Effector memory CD8-positive, alpha-beta T cell (primary cell): ENCODE measurements around the gene CRY2.

Source experiments
- ATAC-seq: fragments of 150-1000 bp; cut with Tn5 transposase; replicated peaks from 2 replicates; pipeline ENCODE4 v1.10.0; 2021; ENCODE audit warnings: mild to moderate bottlenecking, moderate library complexity
- DNase-seq, 3 experiments: peaks; one replicate each; pipeline ENCODE4 v3.0.0; 2021
- H3K27ac Mint-ChIP-seq, 2 donors: one replicate each; pipeline ENCODE4 v1.8.0; 2022; ENCODE audit warnings: mild to moderate bottlenecking in 2 of 2, mixed read lengths in 2 of 2, moderate library complexity in 2 of 2
- H3K27me3 Mint-ChIP-seq, 2 donors: one replicate each; pipeline ENCODE4 v1.8.0; 2022; ENCODE audit warnings: mixed read lengths in 2 of 2
- H3K36me3 Mint-ChIP-seq: one replicate; pipeline ENCODE4 v1.8.0; 2022; ENCODE audit warnings: mild to moderate bottlenecking, moderate library complexity, mixed read lengths; ENCODE audit not compliant: insufficient read depth
- H3K4me1 Mint-ChIP-seq, 2 donors: one replicate each; pipeline ENCODE4 v1.8.0; 2022; ENCODE audit warnings: low read depth in 2 of 2, mixed read lengths in 2 of 2
- H3K4me3 Mint-ChIP-seq, 2 donors: one replicate each; pipeline ENCODE4 v1.8.0; 2022; ENCODE audit warnings: mild to moderate bottlenecking in 2 of 2, mixed read lengths in 2 of 2, moderate library complexity in 2 of 2
- H3K9me3 Mint-ChIP-seq, 2 donors: one replicate each; pipeline ENCODE4 v1.8.0; 2022; ENCODE audit warnings: mixed read lengths in 2 of 2

The CRY2 gene

DNA sequence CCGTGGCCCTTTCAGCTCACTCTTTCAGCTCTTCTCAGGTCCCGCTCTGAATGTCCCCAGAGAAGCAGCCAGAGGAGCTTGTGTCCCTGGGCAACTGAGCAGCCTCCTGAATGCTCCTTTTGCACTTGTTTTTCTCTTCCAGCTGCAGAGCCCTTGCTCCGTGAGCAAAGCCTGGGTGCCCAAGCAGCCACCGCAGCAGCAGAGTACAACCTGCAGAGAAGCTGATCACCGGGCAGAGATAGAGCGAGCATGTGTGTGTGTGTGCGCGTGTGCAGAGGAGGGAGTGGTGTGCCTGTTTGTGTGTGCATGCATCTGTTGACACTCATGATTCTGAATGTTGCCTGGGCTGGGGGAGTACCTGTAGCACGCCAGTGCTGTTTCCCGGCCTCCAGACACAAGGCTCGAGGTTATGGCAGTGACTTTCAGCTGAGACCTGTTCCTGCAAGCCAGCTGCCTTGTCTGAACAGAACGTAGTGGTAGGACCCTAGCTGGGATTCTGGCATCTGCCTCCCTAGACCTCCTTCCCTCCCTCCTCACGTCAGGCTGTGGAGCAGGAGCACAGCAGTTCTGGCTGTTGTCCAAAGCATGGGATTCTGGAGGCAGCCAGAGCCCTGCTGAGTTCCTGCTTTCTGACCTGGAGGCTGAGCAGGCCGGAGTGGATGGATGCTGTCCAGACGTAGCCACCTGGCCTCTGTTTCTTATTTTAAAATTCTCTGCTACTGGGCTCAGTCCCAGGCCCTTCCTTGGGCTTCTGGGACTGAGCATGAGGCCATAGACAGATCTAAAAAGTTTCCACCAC lies 33.7 kb downstream of the CRY2 start:
- no peaks in the 10 kb centered on the region for H3K27me3 Mint-ChIP-seq
- H3K4me3 Mint-ChIP-seq, result no peak overlapping the region
- H3K4me1 Mint-ChIP-seq, result peaks cover 11 to 14% of the 10 kb centered on the region in 2 donors
- no peak for ATAC-seq
- no peaks in the 10 kb centered on the region for H3K9me3 Mint-ChIP-seq
- no peak for DNase-seq
- no peak overlapping the region for H3K27ac Mint-ChIP-seq
- peaks cover 30% of the 10 kb centered on the region for H3K36me3 Mint-ChIP-seq

DNA sequence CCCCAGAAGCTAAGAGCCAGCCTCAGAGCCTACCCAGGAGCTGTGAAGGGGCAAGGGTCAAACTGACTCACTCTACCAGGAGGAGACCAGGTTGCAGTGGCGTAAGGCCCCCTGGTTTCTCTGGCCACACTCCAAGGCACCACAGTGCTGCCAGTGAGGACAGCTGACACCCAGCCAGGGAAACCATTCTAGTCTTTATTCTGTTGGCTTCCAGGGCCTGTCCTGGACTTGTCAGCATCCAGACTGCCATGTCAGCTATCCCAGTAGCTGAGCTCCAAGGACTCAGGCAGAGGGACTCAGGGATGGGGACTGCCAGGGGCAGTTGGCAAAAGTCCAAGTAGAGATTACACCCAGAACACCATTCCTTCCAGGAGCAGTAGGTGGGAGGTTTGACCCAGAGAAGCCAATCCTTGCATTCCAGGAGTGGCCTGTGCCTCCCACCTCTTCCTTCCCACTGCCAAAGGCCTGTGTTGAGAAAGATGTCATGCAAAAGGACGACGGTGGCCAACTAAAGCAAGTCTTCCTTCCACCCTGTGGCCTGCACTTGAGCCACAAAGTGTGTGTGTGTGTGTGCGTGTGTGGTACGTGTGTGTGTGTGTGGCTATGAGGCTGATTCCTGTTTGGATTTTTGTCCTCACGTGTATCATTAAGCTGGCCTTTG lies 34.6 kb downstream of the CRY2 start:
- no peak overlapping the region for H3K4me3 Mint-ChIP-seq

DNA sequence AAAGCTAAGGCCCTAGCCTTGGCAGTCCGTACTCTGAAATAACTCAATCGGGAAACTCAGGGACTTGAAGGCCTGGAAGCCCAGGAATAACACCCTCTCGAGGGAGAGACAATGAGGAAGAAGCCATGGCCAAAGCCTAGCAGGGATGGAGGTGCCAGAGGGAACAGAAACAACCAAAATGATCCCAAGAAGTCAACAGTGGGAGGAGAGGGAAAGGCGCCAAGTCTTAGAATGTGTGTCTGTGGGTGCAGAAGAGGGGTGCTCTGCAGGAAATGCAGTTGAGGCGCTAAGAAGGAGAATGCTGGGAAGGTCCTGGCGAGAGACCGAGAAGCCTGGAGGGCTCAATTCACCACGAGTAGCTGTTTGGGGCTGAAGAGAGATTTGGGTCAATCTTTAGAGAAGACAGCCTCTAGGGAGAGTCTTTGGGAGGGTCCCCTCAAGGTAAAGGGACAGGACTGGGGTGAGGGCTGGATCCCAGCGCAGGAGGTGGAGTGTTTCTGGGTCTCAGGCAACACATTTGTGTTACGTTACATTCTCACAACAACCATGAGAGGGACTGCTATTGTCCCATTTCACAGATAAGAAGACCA lies 37.4 kb downstream of the CRY2 start:
- H3K9me3 Mint-ChIP-seq, result no peaks in the 10 kb centered on the region
- no peak for ATAC-seq
- peak overlapping the region; percentile 51 to 80 for H3K27ac Mint-ChIP-seq
- H3K4me1 Mint-ChIP-seq, result peaks cover 11 to 14% of the 10 kb centered on the region in 2 donors
- no peaks in the 10 kb centered on the region for H3K27me3 Mint-ChIP-seq
- no peak for DNase-seq
- H3K36me3 Mint-ChIP-seq, result peaks cover 19% of the 10 kb centered on the region
- H3K4me3 Mint-ChIP-seq, result peak overlapping the region; percentile 74 to 77

More for the DNA sequence above, 34.6 kb downstream of the CRY2 start:
- no peak for DNase-seq
- H3K27me3 Mint-ChIP-seq, result no peaks in the 10 kb centered on the region
- H3K27ac Mint-ChIP-seq, result no peak overlapping the region
- H3K36me3 Mint-ChIP-seq, result peaks cover 29% of the 10 kb centered on the region
- peaks cover 11 to 14% of the 10 kb centered on the region in 2 donors for H3K4me1 Mint-ChIP-seq
- H3K9me3 Mint-ChIP-seq, result no peaks in the 10 kb centered on the region
- ATAC-seq, result no peak

DNA sequence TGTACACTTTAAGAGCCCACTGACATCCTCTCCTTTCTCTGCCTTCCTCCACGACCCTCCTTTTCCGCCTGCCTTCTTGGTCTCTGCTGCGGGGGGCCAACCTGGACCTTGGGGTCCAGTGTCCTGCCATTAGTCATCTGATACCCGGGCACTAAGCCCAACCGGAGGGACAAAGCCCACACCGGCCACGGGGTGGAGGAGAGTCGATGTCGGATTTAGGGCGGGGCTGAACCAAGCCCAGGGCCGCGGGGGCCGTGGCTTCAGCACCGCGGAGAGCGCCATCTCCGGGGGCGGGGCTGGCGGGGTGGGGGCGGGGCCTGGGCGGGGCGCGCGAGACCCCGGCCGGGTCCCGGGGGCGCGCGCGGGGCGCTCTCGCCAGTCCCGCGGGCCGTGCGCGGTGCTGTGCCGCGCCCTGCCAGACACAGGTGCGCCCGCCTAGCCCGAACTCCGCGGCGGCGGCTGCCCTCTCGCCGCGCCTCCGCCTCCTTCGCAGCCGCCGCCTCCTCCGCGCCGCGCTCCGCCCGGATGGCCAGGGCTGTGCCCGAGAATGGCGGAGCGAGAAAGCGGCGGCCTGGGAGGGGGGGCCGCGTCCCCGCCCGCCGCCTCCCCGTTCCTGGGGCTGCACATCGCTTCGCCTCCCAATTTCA lies 38.1 kb downstream of the CRY2 start, which contains the start of gene MAPK8IP1:
Gene MAPK8IP1, plus strand, starts transcription at position 378 of the 647 bp plus-strand sequence. Its CDS starts 170 bp downstream, at position 548.
- peak within 1 kb of the TSS; percentile 51 to 80 for H3K27ac Mint-ChIP-seq
- H3K4me1 Mint-ChIP-seq, result peaks cover 11 to 14% of the 10 kb centered on the region in 2 donors
- H3K9me3 Mint-ChIP-seq, result no peaks in the 10 kb centered on the region
- peaks cover 0 to 2% of the 10 kb centered on the region in 2 donors for H3K27me3 Mint-ChIP-seq
- peak within 1 kb of the TSS; percentile 74 to 77 for H3K4me3 Mint-ChIP-seq
- DNase-seq, result peak; percentile 41 to 50 (median 43)
- ATAC-seq, result peak; percentile 80
- H3K36me3 Mint-ChIP-seq, result peaks cover 19% of the 10 kb centered on the region

DNA sequence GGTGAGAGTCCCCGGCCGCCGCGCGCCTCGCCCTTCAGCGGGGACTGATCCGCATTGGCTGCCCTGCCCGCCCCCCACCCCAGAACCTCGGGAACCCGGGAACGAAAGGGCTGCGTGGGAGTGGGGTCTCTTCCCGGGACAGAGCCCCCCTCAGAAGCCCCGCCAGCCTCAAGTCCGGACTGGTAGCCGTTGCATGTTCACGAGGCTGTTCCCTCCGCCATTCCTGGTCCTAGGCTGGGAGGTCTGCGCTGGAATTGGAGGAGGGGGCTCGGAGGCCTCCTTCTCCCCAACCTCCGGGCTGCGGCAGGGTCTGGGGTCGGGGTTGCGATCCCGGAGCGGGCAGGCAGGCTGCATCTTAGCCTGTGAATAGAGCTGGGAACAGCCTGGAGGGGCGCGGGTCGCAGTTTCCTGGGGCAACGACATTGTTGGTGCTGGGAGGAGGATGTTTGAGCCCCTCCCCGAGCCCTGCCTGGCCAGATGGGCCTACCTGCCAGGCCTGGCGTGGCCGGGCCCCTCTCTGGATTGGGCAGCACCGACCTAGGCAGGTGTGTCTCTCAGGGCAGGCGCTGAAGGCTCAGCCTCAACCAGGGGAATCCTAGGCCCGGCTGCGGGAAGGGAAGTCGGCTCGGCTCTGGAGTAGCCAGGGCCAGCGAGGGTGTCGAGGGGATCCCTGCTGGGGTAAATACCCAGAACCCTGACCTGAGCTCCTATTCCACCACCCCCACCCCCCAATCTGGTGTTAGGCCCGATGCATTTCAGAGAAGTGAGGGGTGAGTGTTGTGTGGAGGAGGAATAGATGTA lies 38.8 kb downstream of the CRY2 start:
- H3K36me3 Mint-ChIP-seq, result peaks cover 19% of the 10 kb centered on the region
- peaks cover 11 to 14% of the 10 kb centered on the region in 2 donors for H3K4me1 Mint-ChIP-seq
- DNase-seq (no peak), ATAC-seq (no peak)
- H3K27me3 Mint-ChIP-seq, result peaks cover 0 to 9% of the 10 kb centered on the region in 2 donors
- no peaks in the 10 kb centered on the region for H3K9me3 Mint-ChIP-seq
- no peak overlapping the region for H3K27ac Mint-ChIP-seq
- H3K4me3 Mint-ChIP-seq, result peak overlapping the region in 1 of 2 donors; percentile 74

DNA sequence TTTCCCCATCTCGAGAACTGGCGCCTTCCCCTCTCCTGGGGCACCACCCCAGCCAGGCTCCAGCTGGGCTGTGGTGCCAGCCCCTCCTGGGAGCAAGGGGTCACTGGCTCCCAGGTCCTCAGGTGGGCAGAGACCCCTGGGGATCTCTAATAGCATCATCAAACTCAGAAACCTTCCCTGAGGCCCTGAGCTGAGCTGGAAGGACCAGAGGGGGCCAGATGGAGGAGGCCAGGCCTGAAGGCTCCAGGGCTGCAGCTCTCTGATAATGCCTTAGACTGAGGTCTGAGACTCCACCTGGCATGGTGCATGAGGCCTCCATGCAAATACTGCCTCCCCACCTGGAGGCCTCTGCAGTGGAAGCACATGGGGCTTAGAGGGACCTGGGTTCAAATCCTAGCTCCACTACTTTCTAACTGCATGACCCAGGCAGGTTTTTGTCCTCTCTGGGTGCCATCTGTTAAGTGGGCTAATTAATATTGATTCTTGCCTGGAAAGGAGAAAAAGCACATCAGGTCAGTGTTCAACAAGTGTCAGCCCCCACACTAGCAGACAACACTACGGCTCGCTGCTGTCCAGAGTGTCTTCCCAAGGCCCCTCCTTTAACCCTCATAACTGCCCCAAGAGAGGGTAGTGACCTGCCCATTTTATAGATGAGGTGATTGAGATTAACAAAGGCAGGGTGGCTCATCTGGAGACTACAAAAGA lies 39.7 kb downstream of the CRY2 start:
- DNase-seq (no peak), ATAC-seq (no peak)
- Mint-ChIP-seq H3K9me3 (no peaks in the 10 kb centered on the region), H3K4me3 (peak overlapping the region in 1 of 2 donors; percentile 74), H3K27me3 (peaks cover 0 to 17% of the 10 kb centered on the region in 2 donors), H3K27ac (no peak overlapping the region), H3K36me3 (peaks cover 13% of the 10 kb centered on the region), H3K4me1 (peaks cover 11 to 14% of the 10 kb centered on the region in 2 donors)

DNA sequence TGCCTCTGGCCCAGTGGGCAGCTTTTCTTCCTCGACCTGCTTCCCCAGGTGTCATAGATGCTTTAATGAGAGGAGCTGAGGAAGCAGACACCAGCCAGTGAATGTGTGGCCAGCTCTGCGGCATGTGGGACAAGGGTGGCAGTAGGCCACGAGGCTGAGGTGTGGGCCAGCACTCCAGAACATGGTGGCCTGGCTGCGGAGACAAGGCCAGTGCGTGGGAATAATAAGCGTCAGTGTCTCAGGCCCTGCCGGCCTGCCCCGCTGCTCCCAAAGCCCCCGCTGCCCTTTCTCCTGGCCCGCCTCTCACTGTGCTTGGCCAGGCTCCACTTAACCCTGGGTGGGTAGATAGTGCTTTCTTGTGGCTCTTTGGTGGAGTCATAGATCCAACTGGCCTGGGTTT lies 40.3 kb downstream of the CRY2 start:
- H3K27ac Mint-ChIP-seq, result no peak overlapping the region
- DNase-seq (no peak), ATAC-seq (no peak)
- H3K9me3 Mint-ChIP-seq, result no peaks in the 10 kb centered on the region
- H3K36me3 Mint-ChIP-seq, result peaks cover 9% of the 10 kb centered on the region
- peaks cover 0 to 23% of the 10 kb centered on the region in 2 donors for H3K27me3 Mint-ChIP-seq
- peaks cover 11 to 14% of the 10 kb centered on the region in 2 donors for H3K4me1 Mint-ChIP-seq
- no peak overlapping the region for H3K4me3 Mint-ChIP-seq

DNA sequence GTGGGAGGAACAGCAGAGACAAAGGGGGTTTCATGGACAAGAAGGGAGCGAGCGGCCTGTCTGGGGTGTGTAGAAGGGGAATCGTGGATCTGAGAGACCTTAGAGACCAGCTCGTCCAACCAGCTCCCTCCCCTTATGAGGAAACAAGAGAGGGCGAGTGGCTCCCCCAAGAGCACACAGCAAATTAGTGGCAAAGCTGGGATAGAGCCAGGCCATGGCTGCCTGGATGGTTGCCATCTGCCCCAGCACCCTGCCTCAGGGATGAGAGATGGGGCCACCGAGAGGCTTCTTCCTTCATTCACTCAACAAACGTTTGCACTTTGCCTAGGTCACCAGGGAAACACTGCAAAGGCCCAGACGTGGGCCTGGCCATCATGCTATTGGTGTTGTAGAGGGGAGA lies 42.3 kb downstream of the CRY2 start:
- H3K27me3 Mint-ChIP-seq, result peaks cover 7 to 41% of the 10 kb centered on the region in 2 donors
- H3K36me3 Mint-ChIP-seq, result peaks cover 3% of the 10 kb centered on the region
- H3K27ac Mint-ChIP-seq, result no peak overlapping the region
- no peaks in the 10 kb centered on the region for H3K9me3 Mint-ChIP-seq
- H3K4me1 Mint-ChIP-seq, result peaks cover 8% of the 10 kb centered on the region in 2 donors
- no peak for DNase-seq
- no peak for ATAC-seq
- no peak overlapping the region for H3K4me3 Mint-ChIP-seq

DNA sequence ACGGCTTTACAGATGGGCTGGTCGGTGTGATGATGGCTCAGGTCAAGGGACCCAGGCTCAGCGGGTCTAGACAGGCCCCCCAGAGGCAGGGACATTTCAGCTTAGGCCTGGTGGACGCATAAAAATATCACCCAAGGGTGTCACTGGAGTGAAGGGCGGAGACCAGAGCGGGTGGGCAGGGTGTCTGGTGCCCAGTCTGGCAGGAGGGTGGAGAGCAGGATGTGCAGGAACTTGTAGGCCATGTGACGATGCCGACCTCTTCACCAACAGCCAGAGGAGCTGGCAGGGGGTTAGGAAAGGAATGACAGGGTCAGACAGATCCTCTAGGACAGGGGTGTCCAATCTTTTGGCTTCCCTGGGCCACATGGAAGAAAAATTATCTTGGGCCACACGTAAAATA lies 42.7 kb downstream of the CRY2 start:
- Mint-ChIP-seq H3K9me3 (no peaks in the 10 kb centered on the region), H3K27ac (no peak overlapping the region), H3K4me1 (peaks cover 3 to 4% of the 10 kb centered on the region in 2 donors), H3K27me3 (peaks cover 11 to 45% of the 10 kb centered on the region in 2 donors), H3K36me3 (peaks cover 3% of the 10 kb centered on the region), H3K4me3 (no peak overlapping the region)
- DNase-seq, result no peak
- no peak for ATAC-seq

DNA sequence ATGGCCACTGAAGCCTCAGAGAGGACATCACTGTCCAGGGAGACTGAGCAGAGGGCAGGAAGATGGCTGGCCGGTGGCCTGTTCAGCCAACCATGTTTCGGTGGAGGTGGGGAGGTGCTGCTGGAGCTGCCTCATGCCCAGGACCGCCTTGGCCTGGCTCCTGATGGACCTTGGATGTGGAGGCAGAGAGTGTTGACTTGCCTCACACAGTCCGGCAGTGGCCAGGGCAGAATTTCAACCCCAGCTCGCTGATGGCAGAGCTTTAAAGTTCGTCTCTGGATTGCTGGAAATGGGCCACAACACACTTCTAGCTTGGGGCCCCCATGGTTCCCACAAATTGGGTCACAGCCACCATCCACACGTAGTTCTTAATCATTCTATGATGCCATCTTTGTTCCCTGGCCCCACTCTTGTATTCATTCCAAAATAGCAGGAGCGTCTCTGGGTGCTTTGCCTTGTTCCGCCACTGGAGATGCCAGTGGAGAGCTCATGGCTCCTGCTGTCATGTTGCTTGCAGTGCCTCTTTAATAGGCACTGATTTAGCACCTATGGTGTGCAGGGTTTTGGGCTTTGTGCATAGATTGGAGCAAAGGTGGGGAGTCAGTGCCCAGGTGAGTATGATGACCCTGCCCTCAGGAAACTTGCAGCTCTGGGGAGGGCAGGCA lies 43.7 kb downstream of the CRY2 start:
- no peak for ATAC-seq
- DNase-seq, result no peak
- H3K27ac Mint-ChIP-seq, result no peak overlapping the region

DNA sequence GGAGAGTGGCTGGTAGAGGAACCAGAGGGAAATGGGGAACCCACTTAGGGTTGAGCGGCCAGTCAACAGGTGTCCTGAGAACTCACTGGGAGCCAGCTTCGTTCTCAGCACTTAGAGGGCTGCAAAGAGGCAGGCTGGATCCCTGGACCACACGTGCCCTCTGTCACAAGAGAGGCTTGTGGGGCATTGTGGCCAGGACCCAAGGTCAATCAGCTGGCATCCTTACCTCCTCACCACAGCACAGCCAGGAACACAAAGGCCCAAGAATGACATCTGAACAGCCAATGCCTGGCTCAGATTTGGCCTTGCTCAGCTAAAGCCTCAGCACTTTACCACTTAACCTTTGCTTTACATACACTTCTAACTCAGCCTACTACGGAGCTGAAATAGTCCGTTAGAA lies 45.6 kb downstream of the CRY2 start:
- no peak overlapping the region for H3K27ac Mint-ChIP-seq
- peaks cover 3% of the 10 kb centered on the region for H3K36me3 Mint-ChIP-seq
- no peaks in the 10 kb centered on the region for H3K4me1 Mint-ChIP-seq
- no peaks in the 10 kb centered on the region for H3K9me3 Mint-ChIP-seq
- no peak for DNase-seq
- H3K27me3 Mint-ChIP-seq, result peaks cover 15 to 65% of the 10 kb centered on the region in 2 donors
- no peak overlapping the region for H3K4me3 Mint-ChIP-seq
- ATAC-seq, result no peak

More for the DNA sequence above, 43.7 kb downstream of the CRY2 start:
- Mint-ChIP-seq H3K4me3 (no peak overlapping the region), H3K27me3 (peaks cover 15 to 56% of the 10 kb centered on the region in 2 donors), H3K36me3 (peaks cover 3% of the 10 kb centered on the region), H3K4me1 (no peaks in the 10 kb centered on the region), H3K9me3 (no peaks in the 10 kb centered on the region)
